Transverse colon (tissue), 4 donors: ENCODE data around the gene ZNF106. TPM values are rescaled to one million over a fixed set of nuclear protein-coding genes. Genes with fewer than 3 reads are reported as not detected.

Source experiments
- DNase-seq: peaks from one replicate; pipeline ENCODE4 v3.0.0-alpha.2; 2019
- H3K27ac ChIP-seq, 4 donors: fragments of 200-600 bp; sonication (generic); 2 replicates each; pipeline ENCODE4 v1.5.1; 2016 to 2018; ENCODE audit warnings: inconsistent platforms in 4 of 4
- H3K27me3 ChIP-seq: fragments of 200-600 bp; sonication (generic); 2 replicates; pipeline ENCODE4 v1.5.1; 2017; ENCODE audit warnings: inconsistent platforms
- H3K36me3 ChIP-seq, 4 donors: fragments of 200-600 bp; sonication (generic); 2 replicates each; pipeline ENCODE4 v1.5.1; 2017 to 2019; ENCODE audit warnings: inconsistent platforms in 4 of 4
- H3K4me1 ChIP-seq, 4 donors: fragments of 200-600 bp; sonication (generic); 2 replicates each; pipeline ENCODE4 v1.5.1; 2017 to 2020; ENCODE audit warnings: inconsistent platforms in 4 of 4
- H3K4me3 ChIP-seq, 4 donors: fragments of 200-600 bp; sonication (generic); 1 replicate in 1 of 4; 2 replicates in 3 of 4; pipeline versions ENCODE4 v1.5.1 to v1.6.1; 2017 to 2019; ENCODE audit warnings: inconsistent platforms in 4 of 4
- H3K9me3 ChIP-seq, 2 donors: fragments of 200-600 bp; sonication (generic); 2 replicates each; pipeline ENCODE4 v1.5.1; 2017 to 2019; ENCODE audit warnings: inconsistent platforms in 2 of 2
- EP300 ChIP-seq: sonication (generic); formaldehyde crosslinking; IDR thresholded peaks from one replicate; pipeline ENCODE4 v1.6.1; 2017; ENCODE audit warnings: antibody characterized with exemption, low read depth
- POLR2A ChIP-seq: fragments of 450-650 bp; IDR thresholded peaks from one replicate; pipeline ENCODE4 v1.6.1; 2016; ENCODE audit warnings: antibody characterized with exemption, mild to moderate bottlenecking, moderate library complexity
- POLR2AphosphoS5 ChIP-seq, 3 donors: sonication (generic); formaldehyde crosslinking; IDR thresholded peaks; one replicate each; pipeline ENCODE4 v1.6.1; 2016; ENCODE audit warnings: antibody characterized with exemption in 3 of 3
- WGBS, 2 donors: methylation state at CpG; one replicate each; pipeline ENCODE4 v1.1.5; 2018; ENCODE audit warnings: low coverage in 1 of 2; 5-methylcytosine and 5-hydroxymethylcytosine counted together
- in situ Hi-C, 4 donors: fragments of 200-750 bp; cut with MboI; loops; one replicate each; pipeline versions ENCODE4 v1.15.0 to v1.15.1; 2017; ENCODE audit warnings: low sequenced_read_pairs in 3 of 4, low pct_ligation_motif_present in 1 of 4, low pct_unique_long_range_greater_than_20kb in 1 of 4
- intact Hi-C: fragments of 100-400 bp; cut with DNase I; formaldehyde crosslinking; loops from one replicate; pipeline ENCODE4 v1.15.1; 2023; ENCODE audit warnings: low total_unique reads
- total RNA-seq, 4 donors: library from RNA; depleted of rRNA; stranded (reverse); fragments of >200 nt; gene quantifications; one replicate each; pipeline ENCODE4 v1.1.0, GENCODE V29; 2016
- TF ChIP-seq, protein P1 (sequence below), 5 experiments: fragments of 200-600 bp in 3 of 5; fragments of 450-650 bp in 2 of 5; sonication (generic) in 3 of 5; IDR thresholded peaks; 1 replicate in 2 of 5; 2 replicates in 3 of 5; pipeline ENCODE4 v1.5.1; 2016 to 2017; ENCODE audit warnings: antibody characterized with exemption in 5 of 5, inconsistent platforms in 3 of 5, mild to moderate bottlenecking in 2 of 5, moderate library complexity in 1 of 5

ZNF106 gene
- total RNA-seq, 4 donors from 2014 or later, result 44.2 to 60.6 (median 50.0) TPM

DNA sequence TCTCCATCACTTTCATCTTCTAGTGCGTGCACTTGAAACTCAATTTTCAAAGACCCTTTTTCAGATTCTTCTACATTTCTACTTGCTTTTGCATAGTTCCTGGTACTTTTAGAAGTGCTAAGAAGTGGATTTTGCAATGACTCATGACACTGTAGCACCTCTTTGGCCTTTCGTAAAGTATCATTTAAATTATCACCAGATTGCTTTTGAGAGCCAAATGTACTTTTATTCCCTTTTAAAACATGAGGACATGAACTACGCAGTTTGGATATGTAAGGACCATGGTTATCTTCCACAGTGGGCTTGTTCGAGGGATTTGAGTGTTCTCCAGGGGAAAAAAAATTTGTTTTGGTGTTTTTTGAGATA is 40.5 kb downstream of the ZNF106 start:
- WGBS, 2 donors, result 90 to 100% methylated on average over 3 to 4 of the region's 4 CpGs
- H3K4me1 ChIP-seq, result peaks cover 0 to 2% (median 0%) of the 10 kb centered on the region in 4 donors
- intact Hi-C loops, result no loop called here
- H3K36me3 ChIP-seq, result peaks cover 0 to 49% (median 18%) of the 10 kb centered on the region in 4 donors
- H3K9me3 ChIP-seq, result no peaks in the 10 kb centered on the region
- in situ Hi-C loops, result no loop called here
- TF ChIP-seq, protein P1, sequence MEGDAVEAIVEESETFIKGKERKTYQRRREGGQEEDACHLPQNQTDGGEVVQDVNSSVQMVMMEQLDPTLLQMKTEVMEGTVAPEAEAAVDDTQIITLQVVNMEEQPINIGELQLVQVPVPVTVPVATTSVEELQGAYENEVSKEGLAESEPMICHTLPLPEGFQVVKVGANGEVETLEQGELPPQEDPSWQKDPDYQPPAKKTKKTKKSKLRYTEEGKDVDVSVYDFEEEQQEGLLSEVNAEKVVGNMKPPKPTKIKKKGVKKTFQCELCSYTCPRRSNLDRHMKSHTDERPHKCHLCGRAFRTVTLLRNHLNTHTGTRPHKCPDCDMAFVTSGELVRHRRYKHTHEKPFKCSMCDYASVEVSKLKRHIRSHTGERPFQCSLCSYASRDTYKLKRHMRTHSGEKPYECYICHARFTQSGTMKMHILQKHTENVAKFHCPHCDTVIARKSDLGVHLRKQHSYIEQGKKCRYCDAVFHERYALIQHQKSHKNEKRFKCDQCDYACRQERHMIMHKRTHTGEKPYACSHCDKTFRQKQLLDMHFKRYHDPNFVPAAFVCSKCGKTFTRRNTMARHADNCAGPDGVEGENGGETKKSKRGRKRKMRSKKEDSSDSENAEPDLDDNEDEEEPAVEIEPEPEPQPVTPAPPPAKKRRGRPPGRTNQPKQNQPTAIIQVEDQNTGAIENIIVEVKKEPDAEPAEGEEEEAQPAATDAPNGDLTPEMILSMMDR (IDR thresholded peaks at IDR 0.05), result no peak
- TF ChIP-seq EP300, result no peak
- TF ChIP-seq POLR2A, result no peak
- TF ChIP-seq POLR2AphosphoS5 (IDR thresholded peaks at IDR 0.05), result no peak
- no peak for DNase-seq
- no peaks in the 10 kb centered on the region for H3K27me3 ChIP-seq
- no peak overlapping the region for H3K27ac ChIP-seq
- H3K4me3 ChIP-seq, result no peak overlapping the region

DNA sequence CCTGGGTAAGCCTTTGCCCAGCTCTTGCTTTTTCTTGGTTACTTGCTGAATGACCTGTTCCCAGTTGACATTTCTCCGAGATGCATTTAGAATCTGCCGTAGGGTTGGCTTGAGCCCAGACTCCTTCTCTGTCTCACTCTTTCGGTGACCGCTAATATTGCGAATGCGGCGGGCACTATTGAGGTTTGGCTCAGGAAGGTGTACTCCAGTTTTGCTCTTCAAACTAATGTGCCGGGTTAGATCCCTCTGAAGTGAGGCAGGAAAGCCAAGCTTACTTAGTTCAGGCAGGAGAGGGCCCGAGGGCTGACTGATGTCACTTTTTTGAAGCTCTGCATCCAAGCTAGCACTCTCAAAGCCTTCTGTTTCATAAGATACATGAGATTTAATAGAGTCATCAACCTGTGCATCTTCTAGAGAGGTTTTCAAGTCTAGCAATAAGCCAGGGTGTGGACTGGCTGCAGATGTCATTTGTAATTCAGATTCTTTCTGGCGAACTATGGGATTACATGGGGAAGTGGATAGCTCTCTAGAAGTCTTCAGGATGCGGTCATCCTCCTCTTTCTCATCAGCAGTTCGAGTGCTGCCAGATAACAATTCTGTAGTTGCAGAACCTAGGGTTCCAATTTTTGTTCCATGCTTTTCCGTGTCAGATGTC is 41.0 kb downstream of the ZNF106 start:
- intact Hi-C loops (no loop called here), in situ Hi-C loops (no loop called here)
- TF ChIP-seq EP300 (no peak), POLR2AphosphoS5 (IDR thresholded peaks at IDR 0.05) (no peak), POLR2A (no peak)
- TF ChIP-seq, protein P1 (IDR thresholded peaks at IDR 0.05), result no peak
- Histone ChIP-seq H3K36me3 (peaks cover 0 to 53% (median 18%) of the 10 kb centered on the region in 4 donors), H3K27me3 (no peaks in the 10 kb centered on the region), H3K4me1 (no peaks in the 10 kb centered on the region), H3K9me3 (no peaks in the 10 kb centered on the region), H3K4me3 (no peak overlapping the region), H3K27ac (no peak overlapping the region)
- 93 to 96% methylated on average over 4 to 13 of the region's 13 CpGs for WGBS, 2 donors
- no peak for DNase-seq

DNA sequence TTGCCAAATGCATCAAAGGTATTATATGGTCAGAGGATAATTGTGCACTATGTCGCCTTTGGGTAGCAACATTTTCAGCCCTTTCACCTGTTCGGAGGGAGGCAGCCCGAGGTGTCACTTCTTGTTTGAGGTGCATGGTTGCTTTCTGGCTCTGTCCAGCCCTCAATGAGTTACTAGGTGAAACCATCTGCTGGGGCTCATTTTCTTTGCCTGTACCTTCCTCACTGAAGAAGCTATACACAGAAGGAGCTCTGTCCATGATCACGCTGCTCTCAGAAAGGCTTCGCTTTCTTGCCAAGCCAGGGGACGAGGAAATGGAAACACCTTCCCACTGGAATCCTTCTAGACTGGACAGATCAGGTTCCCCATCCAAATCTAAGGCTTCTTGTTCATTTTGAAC is 42.7 kb downstream of the ZNF106 start:
- 94 to 96% methylated on average over 5 to 6 of the region's 6 CpGs for WGBS, 2 donors
- no peak for DNase-seq
- H3K4me3 ChIP-seq, result no peak overlapping the region
- H3K27ac ChIP-seq, result no peak overlapping the region
- peaks cover 0 to 59% (median 22%) of the 10 kb centered on the region in 4 donors for H3K36me3 ChIP-seq
- intact Hi-C loops (no loop called here), in situ Hi-C loops (no loop called here)
- no peak for TF ChIP-seq POLR2AphosphoS5 (IDR thresholded peaks at IDR 0.05)
- no peak for TF ChIP-seq POLR2A
- TF ChIP-seq, protein P1 (IDR thresholded peaks at IDR 0.05), result no peak
- TF ChIP-seq EP300, result no peak
- no peaks in the 10 kb centered on the region for H3K27me3 ChIP-seq
- no peaks in the 10 kb centered on the region for H3K4me1 ChIP-seq
- H3K9me3 ChIP-seq, result no peaks in the 10 kb centered on the region

DNA sequence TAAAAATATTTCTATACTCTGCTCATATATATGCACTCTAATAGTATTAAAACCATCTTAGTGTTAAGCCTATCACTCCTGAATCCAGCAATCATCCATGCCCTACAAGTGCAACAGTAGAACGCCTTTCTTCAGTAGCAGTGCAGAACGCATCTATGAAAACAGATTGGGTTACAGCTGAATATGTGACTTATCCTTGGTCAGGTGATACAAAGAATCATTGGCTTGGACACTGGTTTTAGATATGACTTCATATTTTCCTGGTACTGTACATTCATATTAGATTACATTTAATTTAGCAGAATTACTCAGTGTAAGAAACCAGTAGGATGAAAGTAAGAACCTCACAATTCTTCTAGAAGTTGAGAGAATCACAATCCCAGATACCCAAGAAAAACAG is 43.3 kb downstream of the ZNF106 start:
- H3K4me1 ChIP-seq, result no peaks in the 10 kb centered on the region
- DNase-seq, result no peak
- TF ChIP-seq EP300 (no peak), POLR2AphosphoS5 (IDR thresholded peaks at IDR 0.05) (no peak), POLR2A (no peak)
- TF ChIP-seq, protein P1 (IDR thresholded peaks at IDR 0.05), result no peak
- H3K9me3 ChIP-seq, result no peaks in the 10 kb centered on the region
- H3K27me3 ChIP-seq, result no peaks in the 10 kb centered on the region
- H3K4me3 ChIP-seq, result no peak overlapping the region
- 98% methylated on average over 2 of the region's 2 CpGs; no CpG with 5 or more reads in 1 of the 2 donors for WGBS, 2 donors
- intact Hi-C loops, result loop anchor here (1.0 kb wide), 1 partner anchor 21 kb away; no protein-coding TSS in a partner anchor
- peaks cover 0 to 59% (median 26%) of the 10 kb centered on the region in 4 donors for H3K36me3 ChIP-seq
- in situ Hi-C loops, result no loop called here
- no peak overlapping the region for H3K27ac ChIP-seq
